Measurements from ENCODE around the gene CALN1. TPM values are rescaled to one million over a fixed set of nuclear protein-coding genes. Genes with fewer than 3 reads are reported as not detected.

Gene CALN1
- total and polyA plus RNA-seq, 2 experiments from 2014 or later, result 0.23 to 0.28 TPM

DNA sequence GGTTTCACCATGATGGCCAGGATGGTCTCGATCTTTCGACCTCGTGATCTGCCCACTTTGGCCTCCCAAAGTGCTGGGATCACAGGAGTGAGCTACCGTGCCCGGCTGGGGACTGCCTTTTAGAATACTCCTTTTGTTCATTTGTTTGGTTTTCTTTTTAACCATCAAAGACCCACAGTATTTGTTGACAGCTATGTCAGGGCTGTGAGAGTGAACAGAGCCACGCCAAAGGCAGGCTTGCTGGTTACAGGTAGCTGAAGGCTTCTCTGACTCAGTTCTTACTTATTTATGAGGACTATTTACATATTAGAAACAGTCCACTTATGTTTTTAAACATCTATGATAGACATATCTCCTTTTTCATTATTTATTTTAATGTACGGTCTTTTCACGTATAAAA is 544.5 kb downstream of the CALN1 start:
- H3K79me2 ChIP-seq, result no peaks in the 10 kb centered on the region
- TF ChIP-seq, protein P1, sequence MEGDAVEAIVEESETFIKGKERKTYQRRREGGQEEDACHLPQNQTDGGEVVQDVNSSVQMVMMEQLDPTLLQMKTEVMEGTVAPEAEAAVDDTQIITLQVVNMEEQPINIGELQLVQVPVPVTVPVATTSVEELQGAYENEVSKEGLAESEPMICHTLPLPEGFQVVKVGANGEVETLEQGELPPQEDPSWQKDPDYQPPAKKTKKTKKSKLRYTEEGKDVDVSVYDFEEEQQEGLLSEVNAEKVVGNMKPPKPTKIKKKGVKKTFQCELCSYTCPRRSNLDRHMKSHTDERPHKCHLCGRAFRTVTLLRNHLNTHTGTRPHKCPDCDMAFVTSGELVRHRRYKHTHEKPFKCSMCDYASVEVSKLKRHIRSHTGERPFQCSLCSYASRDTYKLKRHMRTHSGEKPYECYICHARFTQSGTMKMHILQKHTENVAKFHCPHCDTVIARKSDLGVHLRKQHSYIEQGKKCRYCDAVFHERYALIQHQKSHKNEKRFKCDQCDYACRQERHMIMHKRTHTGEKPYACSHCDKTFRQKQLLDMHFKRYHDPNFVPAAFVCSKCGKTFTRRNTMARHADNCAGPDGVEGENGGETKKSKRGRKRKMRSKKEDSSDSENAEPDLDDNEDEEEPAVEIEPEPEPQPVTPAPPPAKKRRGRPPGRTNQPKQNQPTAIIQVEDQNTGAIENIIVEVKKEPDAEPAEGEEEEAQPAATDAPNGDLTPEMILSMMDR (IDR thresholded peaks at IDR 0.05; ENCODE audit: poor library complexity), result no peak
- TF ChIP-seq EZH2phosphoT487 (IDR thresholded peaks at IDR 0.05; ENCODE audit: low read depth, severe bottlenecking, unreplicated experiment) (no peak), EZH2 (IDR thresholded peaks at IDR 0.05; ENCODE audit: borderline replicate concordance) (no peak)
- DNase-seq (ENCODE audit: low spot score), result no peak
- no peaks in the 10 kb centered on the region for H3K9me2 ChIP-seq (replicated peaks; ENCODE audit: insufficient read depth)
- H3K27ac ChIP-seq, result no peak overlapping the region
- H3K4me1 ChIP-seq (ENCODE audit: insufficient read depth), result no peaks in the 10 kb centered on the region
- no peak overlapping the region for H2AFZ ChIP-seq
- no peaks in the 10 kb centered on the region for H3K36me3 ChIP-seq (replicated peaks; ENCODE audit: insufficient read depth, low read depth)
- no peak overlapping the region for H3K4me3 ChIP-seq
- WGBS (ENCODE audit: low lambda C conversion rate, missing lambda C conversion rate), result 67% methylated on average over 8 of the region's 8 CpGs
- no peaks in the 10 kb centered on the region for H4K20me1 ChIP-seq (ENCODE audit: insufficient read depth, poor library complexity, severe bottlenecking)
- no peak overlapping the region for H3K4me2 ChIP-seq
- H3K27me3 ChIP-seq, result no peaks in the 10 kb centered on the region
- no peaks in the 10 kb centered on the region for H3K9me3 ChIP-seq (ENCODE audit: low read depth)

- Histone ChIP-seq H3K9me2 (replicated peaks; ENCODE audit: insufficient read depth) (no peaks in the 10 kb centered on the region), H3K4me3 (no peak overlapping the region), H3K4me1 (ENCODE audit: insufficient read depth) (no peaks in the 10 kb centered on the region), H4K20me1 (ENCODE audit: insufficient read depth, poor library complexity, severe bottlenecking) (no peaks in the 10 kb centered on the region), H3K36me3 (replicated peaks; ENCODE audit: insufficient read depth, low read depth) (no peaks in the 10 kb centered on the region), H3K27ac (no peak overlapping the region), H3K9me3 (ENCODE audit: low read depth) (no peaks in the 10 kb centered on the region), H3K4me2 (no peak overlapping the region), H3K27me3 (no peaks in the 10 kb centered on the region), H2AFZ (no peak overlapping the region), H3K79me2 (no peaks in the 10 kb centered on the region)
- 83% methylated on average over 6 of the region's 6 CpGs for WGBS (ENCODE audit: low lambda C conversion rate, missing lambda C conversion rate)
- DNase-seq (ENCODE audit: low spot score), result no peak
- TF ChIP-seq, protein P1 (IDR thresholded peaks at IDR 0.05; ENCODE audit: poor library complexity), result no peak
- TF ChIP-seq EZH2 (IDR thresholded peaks at IDR 0.05; ENCODE audit: borderline replicate concordance) (no peak), EZH2phosphoT487 (IDR thresholded peaks at IDR 0.05; ENCODE audit: low read depth, severe bottlenecking, unreplicated experiment) (no peak)
These were observed 547.0 kb downstream of the CALN1 start for GRCh38 chr7:71865172-71865571.

GRCh38 chr7:71864130-71864529 is 548.0 kb downstream of the CALN1 start:
- H3K4me3 ChIP-seq, result no peak overlapping the region
- no peak overlapping the region for H3K27ac ChIP-seq
- no peak for DNase-seq (ENCODE audit: low spot score)
- no peaks in the 10 kb centered on the region for H4K20me1 ChIP-seq (ENCODE audit: insufficient read depth, poor library complexity, severe bottlenecking)
- no peaks in the 10 kb centered on the region for H3K27me3 ChIP-seq
- no peaks in the 10 kb centered on the region for H3K79me2 ChIP-seq
- TF ChIP-seq, protein P1 (IDR thresholded peaks at IDR 0.05; ENCODE audit: poor library complexity), result no peak
- TF ChIP-seq EZH2phosphoT487 (IDR thresholded peaks at IDR 0.05; ENCODE audit: low read depth, severe bottlenecking, unreplicated experiment) (no peak), EZH2 (IDR thresholded peaks at IDR 0.05; ENCODE audit: borderline replicate concordance) (no peak)
- H3K36me3 ChIP-seq (replicated peaks; ENCODE audit: insufficient read depth, low read depth), result no peaks in the 10 kb centered on the region
- H3K4me2 ChIP-seq, result no peak overlapping the region
- H3K9me2 ChIP-seq (replicated peaks; ENCODE audit: insufficient read depth), result no peaks in the 10 kb centered on the region
- no peaks in the 10 kb centered on the region for H3K9me3 ChIP-seq (ENCODE audit: low read depth)
- no peaks in the 10 kb centered on the region for H3K4me1 ChIP-seq (ENCODE audit: insufficient read depth)
- no peak overlapping the region for H2AFZ ChIP-seq
- WGBS (ENCODE audit: low lambda C conversion rate, missing lambda C conversion rate), result 98% methylated on average over 4 of the region's 4 CpGs

DNA sequence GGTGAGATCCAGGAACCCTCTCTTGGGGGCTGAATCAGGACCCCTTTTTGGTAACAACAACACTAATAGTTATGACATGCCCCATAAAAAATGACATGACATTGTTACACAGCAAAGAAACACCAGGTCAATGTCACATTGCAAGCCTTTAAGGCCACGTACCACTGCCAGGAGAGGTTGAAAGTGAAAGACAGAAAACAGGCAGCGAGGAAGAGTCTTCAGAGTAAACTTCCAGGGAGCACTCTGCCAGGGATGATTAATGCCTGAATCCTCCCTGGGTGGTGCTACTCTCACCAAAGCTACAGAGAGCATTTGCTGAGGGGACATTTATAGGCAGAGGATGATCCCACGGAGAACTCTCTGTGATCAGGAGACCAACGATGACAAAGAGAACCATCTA is 551.6 kb downstream of the CALN1 start:
- Histone ChIP-seq H3K4me2 (no peak overlapping the region), H3K9me3 (ENCODE audit: low read depth) (no peaks in the 10 kb centered on the region), H3K9me2 (replicated peaks; ENCODE audit: insufficient read depth) (no peaks in the 10 kb centered on the region), H4K20me1 (ENCODE audit: insufficient read depth, poor library complexity, severe bottlenecking) (no peaks in the 10 kb centered on the region), H3K79me2 (no peaks in the 10 kb centered on the region), H2AFZ (no peak overlapping the region), H3K4me3 (no peak overlapping the region), H3K36me3 (replicated peaks; ENCODE audit: insufficient read depth, low read depth) (no peaks in the 10 kb centered on the region), H3K4me1 (ENCODE audit: insufficient read depth) (no peaks in the 10 kb centered on the region), H3K27me3 (no peaks in the 10 kb centered on the region), H3K27ac (no peak overlapping the region)
- DNase-seq (ENCODE audit: low spot score), result no peak
- TF ChIP-seq EZH2phosphoT487 (IDR thresholded peaks at IDR 0.05; ENCODE audit: low read depth, severe bottlenecking, unreplicated experiment), result no peak
- TF ChIP-seq, protein P1 (IDR thresholded peaks at IDR 0.05; ENCODE audit: poor library complexity), result no peak
- no peak for TF ChIP-seq EZH2 (IDR thresholded peaks at IDR 0.05; ENCODE audit: borderline replicate concordance)
- 70% methylated on average over 4 of the region's 4 CpGs for WGBS (ENCODE audit: low lambda C conversion rate, missing lambda C conversion rate)
